ENCODE measurements around the gene MFF. TPM values are rescaled to one million over a fixed set of nuclear protein-coding genes. Genes with fewer than 3 reads are reported as not detected.
"Not testable (repeated sequence)": the region's sequence is repeated elsewhere in the genome, so short reads cannot be mapped to it uniquely, and the experiment has no call there.

MFF gene
- total RNA-seq, 1 donor from 2014 or later = 106 TPM

- no peak for DNase-seq (ENCODE audit: low spot score)
- Mint-ChIP-seq H3K27me3 (ENCODE audit: unreplicated experiment) (no peaks in the 10 kb centered on the region), H3K27ac (ENCODE audit: unreplicated experiment) (no peak overlapping the region), H3K4me3 (ENCODE audit: unreplicated experiment) (no peak overlapping the region), H3K9me3 (ENCODE audit: unreplicated experiment) (no peaks in the 10 kb centered on the region), H3K36me3 (ENCODE audit: low read depth, unreplicated experiment) (no peaks in the 10 kb centered on the region), H3K4me1 (ENCODE audit: unreplicated experiment) (no peaks in the 10 kb centered on the region)
- TF ChIP-seq CTCF (IDR thresholded peaks at IDR 0.05; ENCODE audit: unreplicated experiment) = no peak
Measured at GRCh38 chr2:227349989-227350612, 25.1 kb downstream of the MFF start.

GRCh38 chr2:227351639-227352038, 26.6 kb downstream of the MFF start:
- Mint-ChIP-seq H3K4me1 (ENCODE audit: unreplicated experiment) (no peaks in the 10 kb centered on the region), H3K27me3 (ENCODE audit: unreplicated experiment) (no peaks in the 10 kb centered on the region), H3K9me3 (ENCODE audit: unreplicated experiment) (no peaks in the 10 kb centered on the region), H3K4me3 (ENCODE audit: unreplicated experiment) (no peak overlapping the region), H3K36me3 (ENCODE audit: low read depth, unreplicated experiment) (peaks cover 10% of the 10 kb centered on the region), H3K27ac (ENCODE audit: unreplicated experiment) (no peak overlapping the region)
- TF ChIP-seq CTCF (IDR thresholded peaks at IDR 0.05; ENCODE audit: unreplicated experiment) = no peak
- DNase-seq (ENCODE audit: low spot score) = no peak

- Mint-ChIP-seq H3K4me3 (ENCODE audit: unreplicated experiment) (no peak overlapping the region), H3K27me3 (ENCODE audit: unreplicated experiment) (no peaks in the 10 kb centered on the region), H3K9me3 (ENCODE audit: unreplicated experiment) (no peaks in the 10 kb centered on the region), H3K4me1 (ENCODE audit: unreplicated experiment) (peaks cover 9% of the 10 kb centered on the region), H3K36me3 (ENCODE audit: low read depth, unreplicated experiment) (peaks cover 16% of the 10 kb centered on the region), H3K27ac (ENCODE audit: unreplicated experiment) (no peak overlapping the region)
- no peak for DNase-seq (ENCODE audit: low spot score)
- no peak for TF ChIP-seq CTCF (IDR thresholded peaks at IDR 0.05; ENCODE audit: unreplicated experiment)
Measured at GRCh38 chr2:227360351-227360750, 35.3 kb downstream of the MFF start.

- H3K4me1 Mint-ChIP-seq (ENCODE audit: unreplicated experiment) = peaks cover 9% of the 10 kb centered on the region
- peak; percentile 22 for TF ChIP-seq CTCF (IDR thresholded peaks at IDR 0.05; ENCODE audit: unreplicated experiment)
- H3K27me3 Mint-ChIP-seq (ENCODE audit: unreplicated experiment) = no peaks in the 10 kb centered on the region
- no peak overlapping the region for H3K27ac Mint-ChIP-seq (ENCODE audit: unreplicated experiment)
- no peak for DNase-seq (ENCODE audit: low spot score)
- H3K4me3 Mint-ChIP-seq (ENCODE audit: unreplicated experiment) = no peak overlapping the region
- no peaks in the 10 kb centered on the region for H3K9me3 Mint-ChIP-seq (ENCODE audit: unreplicated experiment)
- H3K36me3 Mint-ChIP-seq (ENCODE audit: low read depth, unreplicated experiment) = no peaks in the 10 kb centered on the region
Measured at GRCh38 chr2:227363756-227364155, 38.7 kb downstream of the MFF start.

- not testable (repeated sequence) for H3K4me1 Mint-ChIP-seq (ENCODE audit: unreplicated experiment); DNase-seq (ENCODE audit: low spot score); H3K27me3 Mint-ChIP-seq (ENCODE audit: unreplicated experiment); H3K36me3 Mint-ChIP-seq (ENCODE audit: low read depth, unreplicated experiment); H3K27ac Mint-ChIP-seq (ENCODE audit: unreplicated experiment); H3K4me3 Mint-ChIP-seq (ENCODE audit: unreplicated experiment); H3K9me3 Mint-ChIP-seq (ENCODE audit: unreplicated experiment)
Measured at GRCh38 chr2:227364585-227365263, 39.7 kb downstream of the MFF start.
